Stimulated activated CD4-positive, alpha-beta T cell treated with anti-CD3 and anti-CD28 coated beads, Interleukin-2, amount 100 ng/mL, for 48 hours (primary cell): ENCODE results near the gene ZNF416.

Experiments used
- DNase-seq, 2 donors: peaks; one replicate each; pipeline ENCODE4 v3.0.0-alpha.2; 2020

Gene ZNF416

GRCh38 chr19:57558525-57558924 is 20.2 kb downstream of the ZNF416 start:
- DNase-seq = no peak

GRCh38 chr19:57557659-57558058 is 21.1 kb downstream of the ZNF416 start:
- DNase-seq = no peak

- DNase-seq = no peak
Measured at GRCh38 chr19:57552432-57552831, 26.3 kb downstream of the ZNF416 start.

- no peak for DNase-seq
Measured at GRCh38 chr19:57546513-57546912, 32.2 kb downstream of the ZNF416 start.

GRCh38 chr19:57537953-57538547 is 40.7 kb downstream of the ZNF416 start:
- no peak for DNase-seq

GRCh38 chr19:57527136-57527881 is 51.4 kb downstream of the ZNF416 start, which contains the start of gene ZNF549:
Gene ZNF549 (plus strand): TSS chr19:57527356. CDS start chr19:57527574, 218 bp downstream.
- peak; percentile 79 for DNase-seq
